Nephron progenitor cell (in vitro differentiated cells): ENCODE data around the gene ANKRD34A.
A peak's percentile ranks its signal among the peaks of the same experiment; 100 is the strongest.

Experiments used
- DNase-seq: peaks from one replicate; pipeline ENCODE4 v3.0.0; 2021
- H3K27ac Mint-ChIP-seq: 2 replicates; pipeline ENCODE4 v1.8.0; 2021; ENCODE audit warnings: mild to moderate bottlenecking, moderate library complexity, mixed read lengths
- H3K27me3 Mint-ChIP-seq: 2 replicates; pipeline ENCODE4 v1.8.0; 2021; ENCODE audit warnings: mild to moderate bottlenecking, low read depth, mixed read lengths; ENCODE audit not compliant: poor library complexity
- H3K36me3 Mint-ChIP-seq: 2 replicates; pipeline ENCODE4 v1.8.0; 2021; ENCODE audit warnings: low read depth, mixed read lengths
- H3K4me1 Mint-ChIP-seq: 2 replicates; pipeline ENCODE4 v1.8.0; 2021; ENCODE audit warnings: mixed read lengths
- H3K4me3 Mint-ChIP-seq: 2 replicates; pipeline ENCODE4 v1.8.0; 2021; ENCODE audit warnings: mild to moderate bottlenecking, moderate library complexity, mixed read lengths
- H3K9me3 Mint-ChIP-seq: 2 replicates; pipeline ENCODE4 v1.8.0; 2021; ENCODE audit warnings: mild to moderate bottlenecking, moderate library complexity, mixed read lengths
- CTCF ChIP-seq: fragments of 200-600 bp; sonication (generic); IDR thresholded peaks from 2 replicates; pipeline ENCODE4 v1.5.0; 2021; ENCODE audit warnings: antibody characterized with exemption

Gene ANKRD34A

GRCh38 chr1:145965119-145965744 is 857 bp upstream of the ANKRD34A start:
- H3K4me3 Mint-ChIP-seq = peak overlapping the region; percentile 90
- peaks cover 43% of the 10 kb centered on the region for H3K4me1 Mint-ChIP-seq
- no peak for DNase-seq

GRCh38 chr1:145963265-145964019 is 933 bp downstream of the ANKRD34A start:
- DNase-seq = no peak
- peaks cover 58% of the 10 kb centered on the region for H3K27me3 Mint-ChIP-seq
- peak overlapping the region; percentile 90 for H3K4me3 Mint-ChIP-seq

More at GRCh38 chr1:145965119-145965744, 857 bp upstream of the ANKRD34A start:
- H3K27ac Mint-ChIP-seq = no peak overlapping the region
- H3K27me3 Mint-ChIP-seq = peaks cover 44% of the 10 kb centered on the region
- TF ChIP-seq CTCF = no peak
- H3K9me3 Mint-ChIP-seq = peaks cover 18% of the 10 kb centered on the region
- peaks cover 20% of the 10 kb centered on the region for H3K36me3 Mint-ChIP-seq

GRCh38 chr1:145962157-145963102 is 1.9 kb downstream of the ANKRD34A start:
- Mint-ChIP-seq H3K27me3 (peaks cover 61% of the 10 kb centered on the region), H3K27ac (no peak overlapping the region), H3K4me3 (peak overlapping the region; percentile 94), H3K9me3 (peaks cover 8% of the 10 kb centered on the region), H3K36me3 (peaks cover 3% of the 10 kb centered on the region), H3K4me1 (peaks cover 64% of the 10 kb centered on the region)
- no peak for TF ChIP-seq CTCF
- DNase-seq = peak; percentile 28

More at GRCh38 chr1:145963265-145964019, 933 bp downstream of the ANKRD34A start:
- peaks cover 18% of the 10 kb centered on the region for H3K9me3 Mint-ChIP-seq
- TF ChIP-seq CTCF = no peak
- peaks cover 11% of the 10 kb centered on the region for H3K36me3 Mint-ChIP-seq
- H3K27ac Mint-ChIP-seq = no peak overlapping the region
- H3K4me1 Mint-ChIP-seq = peaks cover 58% of the 10 kb centered on the region

GRCh38 chr1:145961425-145962156 is 2.8 kb downstream of the ANKRD34A start:
- H3K27ac Mint-ChIP-seq = no peak overlapping the region
- peak; percentile 39 for DNase-seq
- H3K4me3 Mint-ChIP-seq = peak overlapping the region; percentile 94
- H3K36me3 Mint-ChIP-seq = no peaks in the 10 kb centered on the region
- H3K9me3 Mint-ChIP-seq = no peaks in the 10 kb centered on the region
- no peak for TF ChIP-seq CTCF
- H3K4me1 Mint-ChIP-seq = peaks cover 71% of the 10 kb centered on the region
- peaks cover 61% of the 10 kb centered on the region for H3K27me3 Mint-ChIP-seq

GRCh38 chr1:145961109-145961424 is 3.3 kb downstream of the ANKRD34A start:
- Mint-ChIP-seq H3K27me3 (peaks cover 61% of the 10 kb centered on the region), H3K36me3 (no peaks in the 10 kb centered on the region), H3K27ac (no peak overlapping the region), H3K4me1 (peaks cover 77% of the 10 kb centered on the region), H3K4me3 (peak overlapping the region; percentile 94), H3K9me3 (no peaks in the 10 kb centered on the region)
- TF ChIP-seq CTCF = no peak
- DNase-seq = peak; percentile 19
